ENCODE results near the gene GPR161.
"Not testable (repeated sequence)": the region's sequence is repeated elsewhere in the genome, so short reads cannot be mapped to it uniquely, and the experiment has no call there.

The GPR161 gene

DNA sequence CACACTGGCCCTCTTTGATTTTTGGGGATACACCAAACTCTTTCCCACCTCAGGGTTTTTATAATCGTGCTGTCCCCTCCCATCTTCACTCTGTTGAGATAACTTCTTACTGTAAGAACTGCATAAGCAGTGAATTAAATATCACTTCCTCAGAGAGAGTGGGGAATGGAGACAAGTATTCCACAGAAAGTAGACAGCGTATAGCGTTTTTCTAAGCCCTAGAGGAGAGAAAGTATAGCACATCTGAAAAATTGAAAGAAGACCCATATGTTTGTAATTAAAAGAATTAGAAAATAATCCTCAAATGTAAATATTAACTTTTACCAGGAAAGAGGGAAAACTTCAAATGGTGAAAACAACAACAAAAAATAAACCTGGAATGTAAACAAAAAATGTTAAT lies 67.3 kb downstream of the GPR161 start:
- DNase-seq (ENCODE audit: low read depth): no peak
- TF ChIP-seq, protein P1, sequence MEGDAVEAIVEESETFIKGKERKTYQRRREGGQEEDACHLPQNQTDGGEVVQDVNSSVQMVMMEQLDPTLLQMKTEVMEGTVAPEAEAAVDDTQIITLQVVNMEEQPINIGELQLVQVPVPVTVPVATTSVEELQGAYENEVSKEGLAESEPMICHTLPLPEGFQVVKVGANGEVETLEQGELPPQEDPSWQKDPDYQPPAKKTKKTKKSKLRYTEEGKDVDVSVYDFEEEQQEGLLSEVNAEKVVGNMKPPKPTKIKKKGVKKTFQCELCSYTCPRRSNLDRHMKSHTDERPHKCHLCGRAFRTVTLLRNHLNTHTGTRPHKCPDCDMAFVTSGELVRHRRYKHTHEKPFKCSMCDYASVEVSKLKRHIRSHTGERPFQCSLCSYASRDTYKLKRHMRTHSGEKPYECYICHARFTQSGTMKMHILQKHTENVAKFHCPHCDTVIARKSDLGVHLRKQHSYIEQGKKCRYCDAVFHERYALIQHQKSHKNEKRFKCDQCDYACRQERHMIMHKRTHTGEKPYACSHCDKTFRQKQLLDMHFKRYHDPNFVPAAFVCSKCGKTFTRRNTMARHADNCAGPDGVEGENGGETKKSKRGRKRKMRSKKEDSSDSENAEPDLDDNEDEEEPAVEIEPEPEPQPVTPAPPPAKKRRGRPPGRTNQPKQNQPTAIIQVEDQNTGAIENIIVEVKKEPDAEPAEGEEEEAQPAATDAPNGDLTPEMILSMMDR (conservative IDR thresholded peaks at IDR 0.05; ENCODE audit: control insufficient read depth, insufficient read depth, low read depth, low read length): no peak
- no peak overlapping the region for H3K4me3 ChIP-seq (ENCODE audit: control insufficient read depth, low read depth, low read length)

GRCh38 chr1:168065506-168065905 lies 71.2 kb downstream of the GPR161 start:
- no peak overlapping the region for H3K4me3 ChIP-seq (ENCODE audit: control insufficient read depth, low read depth, low read length)
- no peak for DNase-seq (ENCODE audit: low read depth)
- TF ChIP-seq, protein P1 (conservative IDR thresholded peaks at IDR 0.05; ENCODE audit: control insufficient read depth, insufficient read depth, low read depth, low read length): no peak

GRCh38 chr1:168064216-168064615 lies 72.5 kb downstream of the GPR161 start:
- TF ChIP-seq, protein P1 (conservative IDR thresholded peaks at IDR 0.05; ENCODE audit: control insufficient read depth, insufficient read depth, low read depth, low read length): no peak

DNA sequence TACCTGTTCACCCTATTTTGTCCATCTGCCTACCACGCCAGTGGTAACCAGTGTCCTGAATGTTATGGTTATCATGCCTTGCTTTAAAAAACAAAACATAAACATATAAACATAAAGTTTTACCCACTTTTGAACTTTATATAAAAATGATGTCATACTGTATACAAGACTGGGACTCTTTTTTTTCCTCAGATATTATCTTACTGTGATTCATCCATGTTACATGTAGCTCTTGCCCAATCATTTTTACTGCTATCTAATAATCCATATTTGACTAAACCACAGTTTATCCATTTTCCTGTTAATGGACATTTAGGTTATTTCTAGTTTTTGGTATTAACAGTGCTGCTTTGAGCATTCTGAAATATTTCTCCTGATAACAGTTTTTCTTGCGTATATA lies 78.8 kb downstream of the GPR161 start:
- DNase-seq (ENCODE audit: low read depth): peak; percentile 17
- no peak overlapping the region for H3K4me3 ChIP-seq (ENCODE audit: control insufficient read depth, low read depth, low read length)
- TF ChIP-seq, protein P1 (conservative IDR thresholded peaks at IDR 0.05; ENCODE audit: control insufficient read depth, insufficient read depth, low read depth, low read length): no peak

More at GRCh38 chr1:168064216-168064615, 72.5 kb downstream of the GPR161 start:
- DNase-seq (ENCODE audit: low read depth): no peak
- H3K4me3 ChIP-seq (ENCODE audit: control insufficient read depth, low read depth, low read length): no peak overlapping the region

- DNase-seq (ENCODE audit: low read depth): no peak
- H3K4me3 ChIP-seq (ENCODE audit: control insufficient read depth, low read depth, low read length): no peak overlapping the region
- TF ChIP-seq, protein P1 (conservative IDR thresholded peaks at IDR 0.05; ENCODE audit: control insufficient read depth, insufficient read depth, low read depth, low read length): no peak
Observed at GRCh38 chr1:168057355-168057754, 79.4 kb downstream of the GPR161 start.

- H3K4me3 ChIP-seq (ENCODE audit: control insufficient read depth, low read depth, low read length); DNase-seq (ENCODE audit: low read depth): not testable (repeated sequence)
Observed at GRCh38 chr1:168056152-168056551, 80.6 kb downstream of the GPR161 start.

- H3K4me3 ChIP-seq (ENCODE audit: control insufficient read depth, low read depth, low read length): no peak overlapping the region
- DNase-seq (ENCODE audit: low read depth): no peak
- TF ChIP-seq, protein P1 (conservative IDR thresholded peaks at IDR 0.05; ENCODE audit: control insufficient read depth, insufficient read depth, low read depth, low read length): no peak
Observed at GRCh38 chr1:168054117-168054516, 82.6 kb downstream of the GPR161 start.

Data from fibroblast of mammary gland (primary cell).